GM18873 (cell line): ENCODE measurements around the gene UMAD1.

Source experiments
- ATAC-seq: cut with Tn5 transposase; IDR thresholded peaks from one replicate; pipeline ENCODE4 v1.9.1; 2021; ENCODE audit warnings: mild to moderate bottlenecking, moderate library complexity, moderate number of reproducible peaks; ENCODE audit not compliant: unreplicated experiment, low FRiP score

UMAD1 gene

DNA sequence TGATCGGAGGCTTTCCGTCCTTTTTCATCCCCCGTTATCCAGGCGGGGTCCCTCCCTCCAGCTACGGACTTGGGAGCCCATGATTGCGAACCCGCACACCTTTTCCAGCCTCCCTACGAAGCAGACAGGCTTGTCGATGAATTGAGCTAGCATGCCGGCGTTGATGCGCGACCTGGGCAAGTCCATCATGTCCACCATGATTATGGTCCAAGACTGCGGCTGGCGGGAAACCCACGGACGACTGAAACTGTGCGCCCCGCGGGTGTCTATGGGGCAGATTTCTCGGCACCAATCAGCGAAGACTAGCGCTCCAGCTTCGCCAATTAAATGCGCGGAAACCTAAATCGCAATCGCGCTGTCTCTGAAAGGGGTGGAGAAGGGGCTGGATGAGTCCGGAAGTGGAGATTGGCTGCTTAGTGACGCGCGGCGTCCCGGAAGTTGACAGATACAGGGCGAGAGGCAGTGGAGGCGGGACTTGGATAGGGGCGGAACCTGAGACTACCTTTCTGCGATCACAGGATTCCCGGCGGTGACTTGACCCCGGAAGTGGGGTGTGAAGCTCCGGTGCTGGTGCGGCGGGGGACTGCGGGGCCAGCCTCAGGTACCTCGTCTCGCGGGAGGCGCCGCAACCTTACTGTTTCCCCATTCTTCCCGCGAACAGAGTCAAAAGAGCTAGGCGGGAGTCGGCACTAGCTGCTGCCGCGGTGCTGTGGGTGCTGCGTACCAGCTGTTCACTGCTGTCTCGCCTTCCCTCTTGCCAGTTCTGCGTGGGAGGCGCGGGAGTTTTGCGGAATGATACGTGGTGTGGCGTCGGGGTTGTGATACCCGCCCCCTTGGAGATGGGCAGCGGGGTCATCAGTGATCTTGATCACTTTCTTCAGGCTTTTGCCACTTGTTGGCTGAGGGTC, at the start of gene UMAD1:
Gene UMAD1, plus strand, starts transcription at position 532 of the 908 bp plus-strand sequence. CDS start 32,620 bp downstream, outside the sequence.
- peak; percentile 98 for ATAC-seq

DNA sequence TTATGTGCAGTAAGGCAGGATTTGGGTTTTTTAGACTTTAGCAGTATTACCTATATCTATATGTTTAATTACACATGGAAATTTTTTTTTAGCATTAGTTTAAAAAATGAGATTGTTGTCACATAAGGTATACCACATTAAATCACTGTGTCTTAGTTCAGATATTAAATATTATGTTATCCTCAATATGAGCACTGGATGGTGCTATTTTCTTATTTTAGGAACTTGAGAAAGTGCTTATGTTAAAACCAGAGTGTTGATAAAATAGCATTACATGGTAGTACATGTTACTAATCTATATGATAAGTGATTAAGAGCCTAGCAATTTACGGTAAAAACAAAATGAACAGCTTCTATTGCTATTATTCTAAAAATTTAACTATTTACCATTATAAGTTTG, 45.1 kb upstream of the UMAD1 start:
- no peak for ATAC-seq

DNA sequence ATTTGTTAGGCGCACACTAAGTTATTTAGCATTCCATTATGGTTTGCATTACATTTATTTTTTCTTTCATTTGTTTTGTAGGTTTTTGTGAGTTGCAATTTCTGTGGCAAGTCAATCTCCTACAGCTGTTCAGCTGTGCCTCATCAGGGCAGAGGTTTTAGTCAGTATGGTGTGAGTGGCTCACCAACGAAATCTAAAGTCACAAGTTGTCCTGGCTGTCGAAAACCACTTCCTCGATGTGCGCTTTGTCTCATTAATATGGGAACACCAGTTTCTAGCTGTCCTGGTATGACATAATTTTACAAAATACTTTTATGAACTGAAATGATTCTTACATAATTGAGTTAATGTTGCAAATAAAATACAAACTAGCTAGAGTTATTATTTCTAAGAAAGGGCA, 44.4 kb upstream of the UMAD1 start:
- no peak for ATAC-seq

DNA sequence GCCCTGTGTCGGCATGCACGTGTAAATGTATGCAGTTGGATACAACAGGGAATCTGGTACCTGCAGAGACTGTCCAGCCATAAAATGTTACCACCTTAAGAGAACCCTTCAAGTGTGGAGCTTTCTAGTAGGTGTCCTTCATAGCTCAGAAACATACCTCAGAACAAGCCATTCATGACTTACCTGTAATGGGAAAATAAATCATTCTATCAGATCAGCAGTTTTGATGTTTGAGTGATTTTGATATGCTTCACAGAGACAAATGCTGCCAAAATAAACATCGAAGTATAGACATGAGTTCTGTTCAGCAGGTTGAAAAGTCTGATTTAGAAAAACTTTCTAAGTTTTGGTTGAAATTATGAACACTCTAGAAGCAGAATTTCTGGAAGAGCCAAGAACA, 33.5 kb upstream of the UMAD1 start:
- ATAC-seq: no peak

DNA sequence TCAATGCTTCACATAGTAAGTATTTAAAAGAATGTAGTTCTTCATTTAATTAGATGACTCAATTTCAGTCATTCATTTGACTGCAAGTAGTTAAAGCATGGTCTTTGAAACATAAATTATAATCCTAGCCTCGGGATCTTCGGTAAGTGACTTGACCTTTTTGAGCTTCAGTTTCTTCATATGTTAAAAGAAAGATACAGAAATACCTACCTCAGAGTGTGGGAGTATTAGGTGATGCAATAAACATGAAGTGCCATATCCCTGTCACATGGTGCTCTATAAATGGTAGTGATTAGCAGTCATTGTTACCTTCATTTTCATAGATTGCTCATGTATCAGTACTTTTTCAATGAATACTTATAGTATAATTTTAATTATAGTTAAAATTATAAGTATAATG, 31.2 kb upstream of the UMAD1 start:
- ATAC-seq: no peak

DNA sequence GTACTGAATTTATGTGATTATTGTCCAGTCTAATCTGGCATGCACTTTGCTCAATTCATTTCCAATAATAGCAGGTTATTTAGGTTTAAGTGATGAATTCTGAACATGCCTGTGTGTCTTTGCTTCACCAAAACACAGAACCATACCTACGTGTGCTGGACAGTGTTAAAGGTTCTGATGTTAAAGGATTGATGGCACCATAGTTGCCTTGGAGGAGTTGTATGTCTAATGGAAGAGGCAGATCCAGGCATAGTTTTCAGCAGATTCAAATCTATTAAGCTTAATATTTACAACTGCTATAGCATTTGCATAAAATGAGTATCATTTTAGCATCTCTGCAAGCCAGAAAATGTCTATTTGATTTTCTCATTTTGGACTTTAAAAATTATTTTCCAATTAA, 28.0 kb upstream of the UMAD1 start:
- no peak for ATAC-seq

DNA sequence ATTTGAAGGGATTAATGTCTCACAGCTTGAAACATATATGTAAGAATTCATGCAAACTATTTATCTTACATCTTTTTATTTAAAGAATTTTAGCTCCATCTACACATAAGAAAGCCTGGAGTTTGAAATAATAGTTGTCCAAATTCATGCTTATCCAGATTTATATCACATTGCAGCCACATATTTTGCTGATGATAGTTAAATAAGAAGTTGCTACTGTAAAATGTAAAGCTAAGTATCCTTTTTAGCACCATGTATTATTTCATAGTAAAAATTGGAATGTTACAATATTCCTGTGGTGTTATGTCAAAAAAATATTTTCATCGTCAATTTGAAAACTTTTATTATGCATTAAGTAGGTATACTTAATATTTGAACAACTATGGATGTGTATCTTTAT, 27.3 kb upstream of the UMAD1 start:
- no peak for ATAC-seq

DNA sequence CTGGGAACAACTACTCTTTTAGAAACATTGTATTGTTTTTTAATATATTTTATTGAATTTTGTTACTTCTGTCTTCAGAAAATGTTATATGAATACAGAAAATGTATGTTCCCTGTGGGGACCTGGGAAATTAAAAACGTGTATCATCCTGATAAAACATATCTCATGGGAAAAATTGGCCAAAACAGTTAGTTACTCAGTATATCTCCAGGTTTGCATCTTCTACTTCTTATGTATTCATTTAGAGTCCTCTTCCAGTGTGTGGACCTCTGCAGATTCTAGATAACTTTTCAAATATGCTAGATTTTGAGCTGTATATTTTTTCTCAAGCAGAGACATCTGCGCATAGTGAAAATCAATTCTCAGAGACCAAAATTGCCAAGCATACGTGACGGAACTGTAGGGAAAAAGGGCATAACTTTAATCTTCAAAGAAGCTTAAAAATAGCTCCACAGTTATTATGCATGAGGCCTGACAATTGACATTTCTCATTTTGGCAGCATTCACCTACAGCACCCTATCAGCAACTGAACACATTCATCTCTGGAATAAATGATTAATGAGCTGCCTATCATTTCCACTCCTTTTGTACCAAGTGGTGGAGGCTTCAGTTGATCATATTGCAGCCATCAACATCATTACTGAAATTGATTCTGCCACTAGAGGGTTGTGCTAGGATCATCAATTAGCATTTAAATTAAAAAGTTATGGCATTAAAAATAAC, 26.4 kb upstream of the UMAD1 start:
- ATAC-seq: no peak

DNA sequence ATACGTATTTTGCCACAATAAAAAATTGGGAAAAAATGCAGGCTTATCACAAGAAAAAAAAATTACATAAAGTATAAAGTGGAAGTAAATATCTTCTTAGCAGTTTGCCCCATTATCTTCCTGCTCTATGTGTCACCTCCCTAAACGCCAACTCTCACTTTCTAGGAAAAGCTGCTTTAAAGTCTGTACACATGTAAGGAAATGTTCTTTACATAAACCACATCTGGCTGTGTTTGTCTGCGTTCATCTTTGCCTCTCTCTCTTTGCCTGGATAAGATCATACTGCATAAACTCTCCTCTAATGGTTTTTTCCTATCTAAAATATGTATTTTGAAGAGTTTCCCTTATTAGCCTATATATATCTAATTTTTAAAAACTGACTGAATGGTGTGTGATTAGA, 23.0 kb upstream of the UMAD1 start:
- ATAC-seq: no peak

DNA sequence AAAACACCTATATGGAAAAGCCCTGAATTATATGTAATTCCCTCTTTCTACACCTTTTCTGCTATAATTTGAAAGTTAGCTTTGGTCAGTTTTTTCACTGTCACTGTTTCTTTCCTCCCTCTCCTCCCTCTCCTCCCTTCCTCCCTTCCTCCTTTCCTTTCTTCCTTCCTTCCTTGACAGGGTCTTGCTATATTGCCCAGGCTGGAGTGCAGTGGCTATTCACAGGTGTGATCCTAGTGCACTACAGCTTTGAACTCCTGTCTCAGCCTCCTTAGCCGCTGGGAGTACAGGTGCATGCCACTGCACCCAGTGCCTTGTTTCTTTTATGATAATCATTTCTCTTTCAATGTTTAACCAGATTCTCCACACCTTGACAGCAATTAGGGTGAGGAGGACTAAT, 22.1 kb upstream of the UMAD1 start:
- no peak for ATAC-seq

DNA sequence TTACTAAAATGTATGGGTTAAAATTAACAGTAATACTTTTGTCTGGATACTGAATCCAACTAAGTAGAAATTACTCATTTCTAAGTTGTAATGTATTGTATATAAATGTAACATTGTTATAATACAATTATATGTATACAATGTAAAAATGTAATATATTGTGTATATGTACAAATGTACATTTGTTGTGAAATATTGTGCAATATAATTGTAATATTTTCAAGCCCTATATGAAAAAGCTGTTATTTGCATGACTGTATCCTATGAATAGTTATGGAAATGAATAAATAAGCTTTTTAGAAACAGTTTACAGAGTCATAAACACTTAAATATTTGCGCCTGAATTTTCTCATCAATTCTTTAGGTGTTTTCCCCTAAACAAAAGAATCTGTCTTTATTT, 20.3 kb upstream of the UMAD1 start:
- ATAC-seq: no peak

DNA sequence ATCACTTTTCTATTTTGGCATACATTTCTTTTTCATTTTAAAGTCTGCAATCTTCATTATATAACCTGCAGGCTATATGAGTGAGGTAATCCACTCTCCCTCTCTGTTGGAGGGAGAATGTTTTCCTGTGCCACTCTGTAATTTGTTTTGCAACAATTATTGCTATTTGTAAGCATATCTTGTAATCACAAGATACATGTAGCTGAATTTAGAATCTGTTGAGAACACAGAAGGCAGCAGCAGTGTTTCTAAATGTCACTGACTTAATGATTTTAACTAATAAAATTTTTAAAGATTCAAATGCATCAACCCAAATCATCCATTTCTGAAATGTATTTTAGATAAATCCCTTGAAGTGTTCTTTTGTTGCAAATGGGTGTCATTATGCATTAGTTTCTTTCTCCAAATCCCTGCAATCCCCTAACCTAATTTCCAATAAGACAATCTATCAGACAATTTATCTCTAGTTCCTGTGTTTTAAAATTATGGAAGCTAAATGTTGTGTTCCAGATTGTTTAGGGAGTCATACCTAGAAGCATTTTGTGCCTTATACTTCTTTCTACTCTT, 19.8 kb upstream of the UMAD1 start:
- no peak for ATAC-seq

DNA sequence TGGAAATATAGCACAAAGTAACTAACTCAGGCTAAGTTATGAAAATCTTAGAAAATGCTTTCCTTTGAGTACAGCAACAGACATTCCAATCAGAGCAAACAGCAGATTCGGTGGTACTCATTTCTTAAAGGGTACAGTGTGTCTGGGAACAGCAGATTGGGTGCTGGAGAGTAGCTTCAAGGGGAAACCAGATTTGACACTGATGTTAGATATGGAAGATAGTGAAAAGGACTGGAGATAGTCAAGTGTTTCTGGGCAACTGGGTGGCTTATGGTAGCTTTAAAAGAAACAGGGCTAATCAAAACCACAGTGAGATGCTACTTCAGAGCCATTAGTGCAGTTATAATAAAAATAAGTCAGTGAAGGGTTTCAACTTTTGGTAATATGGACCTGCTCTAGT, 12.1 kb upstream of the UMAD1 start:
- ATAC-seq: no peak

DNA sequence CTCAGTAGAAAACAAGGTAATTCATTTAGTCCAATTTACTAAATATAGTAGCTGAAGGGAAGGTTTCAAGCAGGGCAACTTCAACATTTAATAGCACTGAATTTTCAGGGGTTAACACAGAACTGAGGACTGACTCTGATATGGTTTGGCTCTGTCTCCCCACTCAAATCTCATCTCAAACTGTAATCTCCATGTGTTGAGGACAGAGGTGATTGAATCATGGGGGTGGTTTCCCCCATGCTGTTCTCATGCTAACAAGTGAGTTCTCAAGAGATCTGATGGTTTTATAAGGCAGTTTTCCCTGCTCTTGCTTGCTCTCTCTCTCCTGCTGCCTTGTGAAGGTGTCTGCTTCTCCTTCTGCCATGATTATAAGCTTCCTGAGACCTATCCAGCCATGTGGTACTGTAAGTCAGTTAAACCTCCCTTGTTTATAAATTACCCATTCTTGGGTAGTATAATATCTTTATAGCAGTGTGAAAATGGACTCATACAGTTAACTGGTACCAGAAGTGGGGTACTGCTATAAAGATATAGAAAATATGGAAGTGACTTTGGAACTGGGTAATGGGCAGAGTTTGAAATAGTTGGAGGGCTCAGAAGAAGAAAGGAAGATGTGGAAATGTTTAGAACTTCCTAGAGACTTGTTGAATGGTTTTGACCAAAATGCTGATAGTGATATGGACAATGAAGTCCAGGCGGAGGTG, 9.8 kb upstream of the UMAD1 start:
- no peak for ATAC-seq

DNA sequence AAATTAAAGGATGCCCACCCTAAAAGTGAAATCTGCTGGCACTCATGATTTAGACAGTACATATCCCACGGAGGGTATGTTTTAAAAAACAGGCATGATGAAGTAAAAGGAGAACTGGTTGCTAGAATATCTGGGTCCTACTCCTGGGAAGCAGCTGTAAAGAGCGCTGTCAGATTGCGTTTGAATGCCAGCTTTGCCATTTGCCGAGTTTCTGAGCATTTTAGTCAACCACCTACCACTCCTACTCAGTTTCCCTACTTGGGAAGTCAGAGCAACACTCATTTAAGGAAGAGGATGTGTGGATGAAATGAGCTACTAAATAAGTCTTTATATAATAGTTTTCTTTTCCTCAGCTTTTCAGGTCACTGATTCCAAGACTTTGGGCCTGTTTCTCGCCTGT, 1.1 kb upstream of the UMAD1 start:
- ATAC-seq: no peak

DNA sequence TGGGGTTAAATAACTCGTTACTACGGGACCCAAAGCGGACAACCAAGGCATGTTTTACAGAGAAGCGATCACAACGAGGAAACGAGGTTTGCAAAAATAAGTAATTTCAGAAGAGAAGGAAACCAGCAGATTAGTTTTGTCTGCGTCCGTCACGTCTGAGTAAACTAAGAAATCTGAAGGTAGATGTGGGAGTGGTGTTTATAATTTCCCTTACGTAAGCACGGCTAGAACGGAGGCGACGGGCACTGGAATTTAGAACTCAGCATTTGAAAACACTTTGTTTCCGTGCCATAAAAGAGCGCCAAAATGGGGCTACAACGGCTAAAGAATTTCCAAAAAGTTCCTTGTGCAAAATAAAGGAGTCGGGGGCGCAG, 718 bp upstream of the UMAD1 start:
- ATAC-seq: no peak

DNA sequence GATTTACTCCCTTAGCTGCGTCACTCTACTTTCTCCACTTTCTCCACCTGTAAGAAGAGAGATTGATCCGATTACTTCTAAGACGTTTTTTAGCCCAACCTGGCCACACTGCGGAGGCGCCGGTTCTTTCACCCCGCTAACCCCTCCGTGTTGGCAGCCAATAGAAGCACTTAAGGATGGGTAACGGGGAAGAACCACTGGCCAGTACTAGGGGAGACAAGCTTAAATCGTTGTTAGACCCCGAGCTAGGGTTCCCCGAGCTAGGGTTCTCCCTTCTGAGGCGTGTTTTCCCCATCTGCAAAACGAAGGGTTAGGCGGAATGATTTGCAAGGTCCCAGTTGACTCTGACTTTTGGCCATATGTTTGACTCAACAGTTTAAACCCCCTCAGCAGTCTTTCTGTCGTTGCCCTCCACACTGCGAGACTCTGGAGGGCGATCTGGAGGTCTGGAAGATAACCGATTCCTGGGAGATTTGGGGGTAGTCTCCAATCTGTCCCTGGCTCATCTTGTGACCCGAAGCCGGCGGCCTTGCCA, 644 bp downstream of the UMAD1 start:
- peak; percentile 2 for ATAC-seq

DNA sequence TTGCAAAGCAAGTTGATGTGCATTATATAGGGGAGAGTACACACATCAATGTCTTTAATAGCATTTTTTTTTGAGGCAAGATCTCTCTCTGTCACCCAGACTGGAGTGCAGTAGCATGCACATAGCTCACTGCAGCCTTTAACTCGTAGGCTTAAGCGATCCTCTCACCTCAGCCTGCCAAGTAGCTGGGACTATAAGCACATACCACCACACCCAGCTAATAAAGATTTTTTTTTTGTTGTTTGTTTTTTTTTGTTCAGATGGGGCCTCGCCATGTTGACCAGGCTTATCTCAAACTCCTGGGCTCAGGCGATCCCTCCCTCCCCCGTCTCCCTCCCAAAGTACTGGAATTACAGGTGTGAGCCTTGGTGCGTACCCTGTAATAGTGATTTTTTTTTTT, 1.5 kb downstream of the UMAD1 start:
- no peak for ATAC-seq

DNA sequence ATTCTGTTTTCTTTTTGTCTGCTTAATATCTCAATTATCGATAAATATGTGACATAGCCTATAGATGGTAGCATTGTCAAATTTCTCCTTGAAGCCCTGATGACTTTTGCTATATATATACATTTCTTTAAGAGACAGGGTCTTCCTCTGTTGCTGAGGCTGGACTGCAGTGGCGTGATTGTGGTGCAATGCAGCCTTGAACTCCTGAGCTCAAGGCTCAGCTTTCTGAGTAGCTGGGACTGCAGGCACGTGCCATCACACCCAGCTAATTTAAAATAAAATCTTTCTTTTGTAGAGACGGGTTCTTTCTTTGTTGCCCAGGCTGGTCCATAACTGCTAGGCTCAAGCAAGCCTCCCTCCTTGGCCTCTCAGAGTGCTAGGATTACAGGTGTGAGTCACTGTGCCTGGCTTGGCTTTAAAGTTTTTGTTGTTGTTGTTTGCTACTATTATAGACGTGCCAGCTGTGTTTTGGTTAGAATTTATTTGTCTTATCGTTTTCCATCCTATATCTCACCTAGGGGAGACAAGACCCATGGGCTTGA, 7.0 kb downstream of the UMAD1 start:
- no peak for ATAC-seq

DNA sequence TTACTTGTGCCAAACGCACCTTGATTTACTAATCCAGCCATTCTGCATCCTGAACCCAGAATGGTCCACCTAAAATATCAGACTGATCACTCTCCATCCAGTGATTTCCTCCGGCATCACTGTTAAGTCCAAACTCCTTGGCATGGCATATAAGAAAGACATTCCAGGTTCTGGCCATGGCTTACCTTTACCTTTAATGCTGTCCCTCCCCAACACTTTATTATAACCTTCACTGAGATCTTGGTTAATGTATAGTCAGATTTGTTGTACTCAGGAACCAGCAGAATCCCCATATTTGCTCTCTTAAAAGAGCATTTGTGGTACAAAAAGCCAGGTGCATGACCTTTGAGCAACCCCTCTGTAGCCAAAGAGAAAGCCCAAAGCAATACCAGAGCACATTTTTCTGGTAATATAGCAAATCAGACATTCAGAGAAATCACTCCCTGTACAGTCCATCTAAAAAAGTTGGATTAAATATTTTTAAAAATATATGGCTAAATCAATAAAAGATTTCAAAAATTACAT, 10.2 kb downstream of the UMAD1 start:
- no peak for ATAC-seq
